ENCODE data around the gene ZNF581.

Gene ZNF581

GRCh38 chr19:55611300-55611982 lies 32.0 kb upstream of the ZNF581 start:
- no peak for DNase-seq (ENCODE audit: low read depth in 3 of 3)

GRCh38 chr19:55611983-55612645 lies 31.3 kb upstream of the ZNF581 start:
- no peak for DNase-seq (ENCODE audit: low read depth in 3 of 3)

GRCh38 chr19:55613396-55613795 lies 30.1 kb upstream of the ZNF581 start:
- DNase-seq (ENCODE audit: low read depth in 3 of 3) = no peak

GRCh38 chr19:55613930-55614710 lies 29.3 kb upstream of the ZNF581 start:
- no peak for DNase-seq (ENCODE audit: low read depth in 3 of 3)

- no peak for DNase-seq (ENCODE audit: low read depth in 3 of 3)
Observed at GRCh38 chr19:55614711-55615542, 28.5 kb upstream of the ZNF581 start.

- DNase-seq (ENCODE audit: low read depth in 3 of 3) = no peak
Observed at GRCh38 chr19:55615543-55616394, 27.7 kb upstream of the ZNF581 start.

GRCh38 chr19:55616395-55616875 lies 27.0 kb upstream of the ZNF581 start:
- no peak for DNase-seq (ENCODE audit: low read depth in 3 of 3)

GRCh38 chr19:55617426-55617825 lies 26.0 kb upstream of the ZNF581 start:
- DNase-seq (ENCODE audit: low read depth in 3 of 3) = no peak

- DNase-seq (ENCODE audit: low read depth in 3 of 3) = no peak
Observed at GRCh38 chr19:55618426-55618825, 25.0 kb upstream of the ZNF581 start.

- no peak for DNase-seq (ENCODE audit: low read depth in 3 of 3)
Observed at GRCh38 chr19:55619286-55619685, 24.2 kb upstream of the ZNF581 start.

GRCh38 chr19:55620410-55621204 lies 22.8 kb upstream of the ZNF581 start:
- no peak for DNase-seq (ENCODE audit: low read depth in 3 of 3)

GRCh38 chr19:55621205-55621672 lies 22.2 kb upstream of the ZNF581 start:
- DNase-seq (ENCODE audit: low read depth in 3 of 3) = no peak

GRCh38 chr19:55621673-55622231 lies 21.7 kb upstream of the ZNF581 start:
- no peak for DNase-seq (ENCODE audit: low read depth in 3 of 3)

- DNase-seq (ENCODE audit: low read depth in 3 of 3) = no peak
Observed at GRCh38 chr19:55622242-55622969, 21.0 kb upstream of the ZNF581 start.

- no peak for DNase-seq (ENCODE audit: low read depth in 3 of 3)
Observed at GRCh38 chr19:55623130-55623529, 20.3 kb upstream of the ZNF581 start.

GRCh38 chr19:55623561-55623960 lies 19.9 kb upstream of the ZNF581 start:
- no peak for DNase-seq (ENCODE audit: low read depth in 3 of 3)

- DNase-seq (ENCODE audit: low read depth in 3 of 3) = peak; percentile 87 to 91 (median 88)
Observed at GRCh38 chr19:55624109-55625003, 19.1 kb upstream of the ZNF581 start, which contains the start of gene ZNF784. Gene ZNF784, minus strand, starts transcription at chr19:55624566. Its CDS starts 5 bp downstream, at chr19:55624561.

- no peak for DNase-seq (ENCODE audit: low read depth in 3 of 3)
Observed at GRCh38 chr19:55625004-55625326, 18.5 kb upstream of the ZNF581 start.
